ENCODE measurements around the gene LRRC27. TPM values are rescaled to one million over a fixed set of nuclear protein-coding genes. Genes with fewer than 3 reads are reported as not detected.

The LRRC27 gene
- total RNA-seq, 4 donors from 2014 or later, result 1.5 to 5.3 (median 2.4) TPM

DNA sequence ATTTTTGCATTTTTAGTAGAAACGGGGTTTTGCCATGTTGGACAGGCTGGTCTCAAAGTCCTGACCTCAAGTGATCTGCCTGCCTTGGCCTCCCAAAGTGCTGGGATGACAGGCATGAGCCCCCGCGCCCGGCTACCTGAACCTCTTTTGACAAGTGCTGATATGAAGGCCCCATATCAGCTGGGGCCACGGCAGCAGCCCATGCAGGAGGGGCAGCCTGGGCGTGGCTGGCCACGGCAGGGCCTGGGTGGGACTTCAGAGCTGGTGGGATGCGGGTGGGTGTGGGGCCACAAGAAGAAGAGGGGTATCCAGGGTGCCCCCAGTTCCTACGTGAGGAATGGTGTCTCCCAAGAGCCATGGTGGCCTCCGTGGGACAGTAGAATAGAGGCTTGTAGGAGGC, 6.9 kb downstream of the LRRC27 start:
- intact Hi-C loops (cut with DNase I), result no loop called here
- 92 to 97% methylated on average over 2 to 5 of the region's 10 CpGs for WGBS, 2 donors

DNA sequence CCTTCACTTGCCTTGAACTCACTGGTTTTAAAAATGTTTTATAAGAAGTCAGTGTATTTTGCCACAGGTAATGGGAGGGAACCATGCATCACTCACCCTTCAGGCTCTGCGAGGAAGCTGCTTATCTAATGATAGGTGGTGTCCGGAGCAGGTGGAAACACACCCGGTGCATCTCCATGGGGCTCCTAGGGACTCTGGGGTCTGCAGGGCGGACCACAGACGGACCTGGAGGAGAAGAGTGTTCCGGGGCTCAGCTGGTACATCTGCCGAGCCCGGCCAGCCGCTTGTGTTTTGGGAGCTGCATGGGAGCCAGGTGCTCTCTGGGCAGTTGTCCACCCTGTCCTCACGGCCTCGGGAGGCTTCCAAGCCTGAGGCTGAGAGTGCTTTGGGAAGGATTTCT, 7.3 kb downstream of the LRRC27 start:
- no peak for TF ChIP-seq POLR2A (IDR thresholded peaks at IDR 0.05)
- TF ChIP-seq, protein P1, sequence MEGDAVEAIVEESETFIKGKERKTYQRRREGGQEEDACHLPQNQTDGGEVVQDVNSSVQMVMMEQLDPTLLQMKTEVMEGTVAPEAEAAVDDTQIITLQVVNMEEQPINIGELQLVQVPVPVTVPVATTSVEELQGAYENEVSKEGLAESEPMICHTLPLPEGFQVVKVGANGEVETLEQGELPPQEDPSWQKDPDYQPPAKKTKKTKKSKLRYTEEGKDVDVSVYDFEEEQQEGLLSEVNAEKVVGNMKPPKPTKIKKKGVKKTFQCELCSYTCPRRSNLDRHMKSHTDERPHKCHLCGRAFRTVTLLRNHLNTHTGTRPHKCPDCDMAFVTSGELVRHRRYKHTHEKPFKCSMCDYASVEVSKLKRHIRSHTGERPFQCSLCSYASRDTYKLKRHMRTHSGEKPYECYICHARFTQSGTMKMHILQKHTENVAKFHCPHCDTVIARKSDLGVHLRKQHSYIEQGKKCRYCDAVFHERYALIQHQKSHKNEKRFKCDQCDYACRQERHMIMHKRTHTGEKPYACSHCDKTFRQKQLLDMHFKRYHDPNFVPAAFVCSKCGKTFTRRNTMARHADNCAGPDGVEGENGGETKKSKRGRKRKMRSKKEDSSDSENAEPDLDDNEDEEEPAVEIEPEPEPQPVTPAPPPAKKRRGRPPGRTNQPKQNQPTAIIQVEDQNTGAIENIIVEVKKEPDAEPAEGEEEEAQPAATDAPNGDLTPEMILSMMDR (IDR thresholded peaks at IDR 0.05), result no peak
- DNase-seq, result no peak
- peaks cover 0 to 5% (median 0%) of the 10 kb centered on the region in 3 donors for H3K4me1 ChIP-seq
- no peak overlapping the region for H3K27ac ChIP-seq
- H3K9me3 ChIP-seq, result no peaks in the 10 kb centered on the region
- no peaks in the 10 kb centered on the region for H3K27me3 ChIP-seq
- intact Hi-C loops (cut with DNase I), result no loop called here
- H3K36me3 ChIP-seq, result peaks cover 0 to 40% (median 0%) of the 10 kb centered on the region in 3 donors
- H3K4me3 ChIP-seq, result no peak overlapping the region
- 96 to 100% methylated on average over 1 to 11 of the region's 11 CpGs for WGBS, 2 donors

More for the DNA sequence above, 6.9 kb downstream of the LRRC27 start:
- DNase-seq, result no peak
- Histone ChIP-seq H3K4me3 (no peak overlapping the region), H3K4me1 (peaks cover 0 to 5% (median 0%) of the 10 kb centered on the region in 3 donors), H3K27me3 (no peaks in the 10 kb centered on the region), H3K27ac (no peak overlapping the region), H3K36me3 (peaks cover 0 to 39% (median 0%) of the 10 kb centered on the region in 3 donors), H3K9me3 (no peaks in the 10 kb centered on the region)
- TF ChIP-seq, protein P1 (IDR thresholded peaks at IDR 0.05), result no peak
- TF ChIP-seq POLR2A (IDR thresholded peaks at IDR 0.05), result no peak

DNA sequence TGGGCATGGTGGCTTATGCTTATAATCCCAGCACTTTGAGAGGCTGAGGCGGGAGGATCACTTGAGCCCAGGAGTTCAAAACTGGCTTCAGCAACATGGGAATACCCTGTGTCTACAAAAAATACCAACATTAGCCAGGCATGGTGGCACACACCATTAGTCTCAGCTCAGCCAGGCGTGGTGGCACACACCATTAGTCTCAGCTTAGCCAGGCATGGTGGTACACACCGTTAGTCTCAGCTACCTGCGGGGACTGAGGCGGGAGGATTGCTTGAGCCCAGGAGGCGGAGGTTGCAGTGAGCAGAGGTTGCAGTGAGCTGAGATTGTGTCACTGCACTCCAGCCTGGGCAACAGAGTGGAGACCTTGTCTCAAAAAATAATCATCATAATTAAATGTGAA, 9.0 kb downstream of the LRRC27 start:
- intact Hi-C loops (cut with DNase I), result no loop called here
- TF ChIP-seq POLR2A (IDR thresholded peaks at IDR 0.05), result no peak
- TF ChIP-seq, protein P1 (IDR thresholded peaks at IDR 0.05), result no peak
- Histone ChIP-seq H3K27ac (no peak overlapping the region), H3K36me3 (peaks cover 0 to 54% (median 0%) of the 10 kb centered on the region in 3 donors), H3K9me3 (no peaks in the 10 kb centered on the region), H3K4me1 (peaks cover 0 to 5% (median 0%) of the 10 kb centered on the region in 3 donors), H3K27me3 (no peaks in the 10 kb centered on the region), H3K4me3 (no peak overlapping the region)
- no peak for DNase-seq
- 75 to 89% methylated on average over 6 of the region's 6 CpGs for WGBS, 2 donors

DNA sequence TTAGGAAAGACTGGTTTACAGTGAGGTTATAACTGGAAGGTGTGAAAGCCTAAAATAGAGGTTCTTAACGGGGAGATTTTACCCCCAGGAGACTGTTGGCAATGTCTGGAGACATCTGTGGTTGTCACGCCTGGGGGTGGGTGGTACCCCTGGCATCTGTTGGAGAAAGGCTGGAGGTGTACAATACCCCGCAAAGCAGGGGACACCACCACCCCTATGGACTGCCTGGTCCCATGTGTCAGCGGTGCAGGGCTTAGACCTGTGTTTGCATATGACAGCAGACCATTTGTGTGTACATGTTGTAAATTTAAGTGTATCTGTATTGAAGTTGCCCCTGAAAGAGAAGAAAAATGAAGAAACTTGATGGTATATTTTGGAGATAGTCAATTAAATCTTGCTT, 9.8 kb downstream of the LRRC27 start:
- H3K27me3 ChIP-seq, result no peaks in the 10 kb centered on the region
- WGBS, 2 donors, result 87 to 92% methylated on average over 4 of the region's 4 CpGs
- H3K9me3 ChIP-seq, result no peaks in the 10 kb centered on the region
- peaks cover 0 to 58% (median 0%) of the 10 kb centered on the region in 3 donors for H3K36me3 ChIP-seq
- H3K4me1 ChIP-seq, result no peaks in the 10 kb centered on the region
- no peak for DNase-seq
- TF ChIP-seq, protein P1 (IDR thresholded peaks at IDR 0.05), result no peak
- no peak for TF ChIP-seq POLR2A (IDR thresholded peaks at IDR 0.05)
- no peak overlapping the region for H3K27ac ChIP-seq
- no peak overlapping the region for H3K4me3 ChIP-seq
- intact Hi-C loops (cut with DNase I), result no loop called here

DNA sequence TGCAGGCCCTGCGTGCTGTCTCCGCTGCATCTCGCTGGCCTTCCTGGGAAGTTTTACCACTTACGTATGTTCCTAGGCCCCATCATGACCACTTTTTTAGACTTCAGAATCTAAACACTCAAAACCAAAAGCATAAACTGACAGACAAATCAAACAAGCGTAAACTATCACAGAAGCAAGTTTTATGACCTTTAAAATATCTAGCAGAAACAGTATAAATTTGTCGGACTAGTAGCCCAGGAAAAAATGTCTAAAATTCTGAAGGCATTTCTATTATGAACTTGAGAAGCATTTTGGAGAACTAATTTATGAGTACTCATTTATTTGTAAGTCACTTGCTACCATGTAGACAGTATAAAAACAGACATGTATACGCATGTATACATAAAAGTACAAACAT, 10.6 kb downstream of the LRRC27 start:
- intact Hi-C loops (cut with DNase I), result no loop called here
- Histone ChIP-seq H3K27me3 (no peaks in the 10 kb centered on the region), H3K4me3 (no peak overlapping the region), H3K36me3 (peaks cover 0 to 60% (median 0%) of the 10 kb centered on the region in 3 donors), H3K4me1 (no peaks in the 10 kb centered on the region), H3K27ac (no peak overlapping the region), H3K9me3 (no peaks in the 10 kb centered on the region)
- DNase-seq, result no peak
- 79 to 90% methylated on average over 5 to 7 of the region's 7 CpGs for WGBS, 2 donors
- TF ChIP-seq, protein P1 (IDR thresholded peaks at IDR 0.05), result no peak
- no peak for TF ChIP-seq POLR2A (IDR thresholded peaks at IDR 0.05)

Data from esophagus squamous epithelium (tissue), 5 donors.